Heart right ventricle (tissue), 16 donors: ENCODE measurements around the gene JAG1. TPM values are rescaled to one million over a fixed set of nuclear protein-coding genes. Genes with fewer than 3 reads are reported as not detected.
A peak's percentile ranks its signal among the peaks of the same experiment; 100 is the strongest.

Experiments
- ATAC-seq, 8 donors: fragments of 200-7000 bp; cut with Tn5 transposase; one replicate each; pipeline ENCODE4 v1.9.1; 2020; ENCODE audit warnings: mild to moderate bottlenecking in 8 of 8, moderate library complexity in 8 of 8, moderate number of reproducible peaks in 1 of 8
- DNase-seq, 2 donors: peaks; one replicate each; pipeline ENCODE4 v3.0.0-alpha.2; 2020
- H3K27ac ChIP-seq, 10 donors: fragments of 200-600 bp; sonication (generic) in 2 of 10; one replicate each; pipeline versions ENCODE4 v1.5.0 to v1.8.0; 2020 to 2022; ENCODE audit warnings: mild to moderate bottlenecking in 3 of 10
- H3K27me3 ChIP-seq, 7 donors: fragments of 200-600 bp; one replicate each; pipeline ENCODE4 v1.8.0; 2021 to 2022; ENCODE audit warnings: mild to moderate bottlenecking in 2 of 7
- H3K36me3 ChIP-seq, 9 donors: fragments of 200-600 bp; sonication (generic) in 1 of 9; one replicate each; pipeline versions ENCODE4 v1.5.0 to v1.8.0; 2020 to 2022; ENCODE audit warnings: mild to moderate bottlenecking in 2 of 9
- H3K4me1 ChIP-seq, 9 donors: fragments of 200-600 bp; sonication (generic) in 1 of 9; one replicate each; pipeline versions ENCODE4 v1.5.0 to v1.8.0; 2020 to 2022; ENCODE audit warnings: mild to moderate bottlenecking in 4 of 9
- H3K4me3 ChIP-seq, 10 donors: fragments of 200-600 bp; sonication (generic) in 2 of 10; one replicate each; pipeline versions ENCODE4 v1.5.0 to v1.8.0; 2020 to 2022; ENCODE audit warnings: mild to moderate bottlenecking in 7 of 10, moderate library complexity in 2 of 10
- H3K9me3 ChIP-seq, 11 donors: fragments of 200-600 bp in 10 of 11; sonication (generic) in 2 of 11; one replicate each; pipeline versions ENCODE4 v1.5.0 to v1.8.0; 2013 to 2022; ENCODE audit warnings: mild to moderate bottlenecking in 2 of 11, control low read depth in 1 of 11, moderate library complexity in 1 of 11
- CTCF ChIP-seq, 9 donors: fragments of 200-600 bp; sonication (generic) in 2 of 9; IDR thresholded peaks; one replicate each; pipeline versions ENCODE4 v1.5.0 to v1.8.0; 2021 to 2022; ENCODE audit warnings: antibody characterized with exemption in 9 of 9, mild to moderate bottlenecking in 5 of 9, moderate library complexity in 1 of 9
- WGBS, 2 donors: extraction: QIAGEN DNeasy Blood & Tissue Kit; methylation state at CpG; one replicate each; pipeline ENCODE4 v1.1.7; 2013; ENCODE audit warnings: inconsistent platforms in 1 of 2; 5-methylcytosine and 5-hydroxymethylcytosine counted together
- intact Hi-C, 10 donors: fragments of 100-400 bp; cut with DNase I; formaldehyde crosslinking; loops; one replicate each; pipeline versions ENCODE4 v1.11.1 to v1.14.2; 2022
- polyA plus RNA-seq, 2 donors: library from polyadenylated mRNA; stranded (reverse); fragments of 200-250 nt; gene quantifications; one replicate each; pipeline ENCODE4 v1.2.3, GENCODE V29; 2013
- total RNA-seq, 10 donors: library from RNA; stranded (reverse); fragmentation: NEBNext Ultra II Directional in 3 of 10; extraction: Animal tissue kit (Norgen Biotek cat#: 25700) in 3 of 10; gene quantifications; one replicate each; pipeline versions ENCODE4 v1.2.1 to v1.2.4, GENCODE V29; 2021 to 2023
- donor health status: Arrhythmogenic right ventricular cardiomyopathy.
- donor health status: ischemic (EF 13 %, LVEDD 7.1; RV severe dilation, severe dysfunction).
- donor health status: healthy with polysubstance abuse.
- donor health status: DM: no; HTN: yes; CAD: no.
- donor health status: DM: no; HTN: no; CAD: no.
- donor health status: ischemic (EF 25% LVEDD 6.9; RV normal size, moderate dysfunction).
- donor health status: ischemic (EF 25% LVEDD 5.7; RV mildly dilated, moderate dysfunction).
- donor health status: healthy.
- donor health status: DM: yes; HTN: yes; CAD: no.
- donor health status: Ischemic cardiomyopathy.
- donor health status: ischemic (EF 35%, LVEDD 5.7; RV mildly dilated, moderate dysfunction).
- donor health status: nonischemic (EF 11% LVEDD 7.7; RV severe dilation, severe dysfunction).
- donor health status: DM: yes; HTN: yes; CAD: no.
- donor health status: PGD.
- donor health status: ischemic (EF 29% LVEDD 5.4; RV normal size, mild dysfunction).
- donor health status: nonischemic (EF 23%, LVEDD 6.1; RV moderate dilation, normal function).

Gene JAG1
- total and polyA plus RNA-seq, 12 donors = 11.1 to 38.2 (median 25.5) TPM

GRCh38 chr20:10637563-10637962, 36.2 kb downstream of the JAG1 start:
- Histone ChIP-seq H3K9me3 (no peaks in the 10 kb centered on the region), H3K27me3 (no peaks in the 10 kb centered on the region), H3K36me3 (peaks cover 0 to 58% (median 38%) of the 10 kb centered on the region in 9 donors), H3K4me1 (peaks cover 13 to 87% (median 61%) of the 10 kb centered on the region in 9 donors), H3K27ac (peak overlapping the region in 9 of 10 donors; percentile 3 to 78 (median 67)), H3K4me3 (no peak overlapping the region)
- DNase-seq (no peak), ATAC-seq (no peak)
- no peak for TF ChIP-seq CTCF (IDR thresholded peaks at IDR 0.05)
- intact Hi-C loops = loop anchor here in 1 of 10 donors (10.0 kb wide), 1 partner anchor 73 kb away; no protein-coding TSS in a partner anchor
- 72 to 75% methylated on average over 6 of the region's 6 CpGs for WGBS, 2 donors

GRCh38 chr20:10637031-10637559, 36.7 kb downstream of the JAG1 start:
- no peaks in the 10 kb centered on the region for H3K9me3 ChIP-seq
- WGBS, 2 donors = 52 to 68% methylated on average over 10 of the region's 10 CpGs
- peaks cover 0 to 53% (median 33%) of the 10 kb centered on the region in 9 donors for H3K36me3 ChIP-seq
- H3K4me1 ChIP-seq = peaks cover 13 to 89% (median 63%) of the 10 kb centered on the region in 9 donors
- no peaks in the 10 kb centered on the region for H3K27me3 ChIP-seq
- intact Hi-C loops = loop anchor here in 1 of 10 donors (10.0 kb wide), 1 partner anchor 72 kb away; no protein-coding TSS in a partner anchor
- H3K4me3 ChIP-seq = no peak overlapping the region
- DNase-seq (no peak), ATAC-seq (peak in 7 of 8 donors; percentile 13 to 61 (median 29))
- peak overlapping the region; percentile 3 to 78 (median 66) for H3K27ac ChIP-seq
- no peak for TF ChIP-seq CTCF (IDR thresholded peaks at IDR 0.05)

GRCh38 chr20:10636326-10636818, 37.4 kb downstream of the JAG1 start:
- intact Hi-C loops = loop anchor here in 1 of 10 donors (10.0 kb wide), 1 partner anchor 72 kb away; no protein-coding TSS in a partner anchor
- peaks cover 13 to 90% (median 63%) of the 10 kb centered on the region in 9 donors for H3K4me1 ChIP-seq
- WGBS, 2 donors = 53 to 72% methylated on average over 5 of the region's 5 CpGs
- no peaks in the 10 kb centered on the region for H3K9me3 ChIP-seq
- peak in 1 of 9 donors; percentile 20 for TF ChIP-seq CTCF (IDR thresholded peaks at IDR 0.05)
- peak overlapping the region in 9 of 10 donors; percentile 13 to 78 (median 67) for H3K27ac ChIP-seq
- H3K36me3 ChIP-seq = peaks cover 0 to 46% (median 26%) of the 10 kb centered on the region in 9 donors
- DNase-seq (peak in 1 of 2 donors; percentile 34), ATAC-seq (peak; percentile 39 to 52 (median 46))
- H3K27me3 ChIP-seq = no peaks in the 10 kb centered on the region
- H3K4me3 ChIP-seq = no peak overlapping the region

DNA sequence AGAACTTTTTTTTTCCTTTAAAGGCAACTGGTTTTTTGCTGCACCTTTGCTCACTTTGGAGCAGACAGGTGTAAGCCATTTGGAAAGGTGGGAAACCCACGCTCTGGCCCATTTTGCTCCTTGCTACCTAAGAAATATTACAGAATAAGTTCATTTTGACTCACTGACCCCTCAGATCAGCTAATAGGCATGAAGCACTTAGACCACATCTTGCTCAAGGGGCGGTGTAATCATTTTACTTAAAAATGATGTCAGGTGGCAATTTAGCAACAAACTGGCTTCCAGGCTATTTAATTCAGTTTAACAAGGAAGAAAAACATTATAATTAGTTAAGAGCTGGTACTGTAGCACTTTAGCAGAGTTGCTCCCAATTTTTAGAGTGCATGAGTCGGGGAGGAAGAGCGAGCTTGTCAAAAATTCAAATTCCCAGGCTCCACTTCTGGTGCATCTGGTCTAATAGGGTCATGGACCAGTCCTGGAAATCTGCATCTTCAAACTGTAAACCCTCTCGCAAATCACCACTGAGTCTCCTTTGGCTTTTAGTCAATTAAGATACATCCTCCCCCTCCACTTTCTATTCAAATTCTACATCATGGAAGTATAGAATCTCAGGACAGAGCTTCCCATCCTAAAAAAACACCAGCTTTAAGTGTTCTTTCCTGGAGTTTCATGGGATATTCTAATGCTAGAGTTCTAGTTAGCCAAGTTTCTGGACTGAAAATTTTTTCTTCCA, 38.2 kb downstream of the JAG1 start:
- Histone ChIP-seq H3K9me3 (no peaks in the 10 kb centered on the region), H3K36me3 (peaks cover 0 to 39% (median 20%) of the 10 kb centered on the region in 9 donors), H3K4me3 (no peak overlapping the region), H3K4me1 (peaks cover 13 to 91% (median 63%) of the 10 kb centered on the region in 9 donors), H3K27me3 (no peaks in the 10 kb centered on the region), H3K27ac (peak overlapping the region in 9 of 10 donors; percentile 1 to 78 (median 67))
- ATAC-seq = no peak
- no peak for TF ChIP-seq CTCF (IDR thresholded peaks at IDR 0.05)
- 80 to 89% methylated on average over 5 of the region's 5 CpGs for WGBS, 2 donors
- DNase-seq = no peak
- intact Hi-C loops = loop anchor here in 1 of 10 donors (10.0 kb wide), 1 partner anchor 71 kb away; no protein-coding TSS in a partner anchor
